D721Med (cell line): Measurements from ENCODE around the gene LYVE1.

Source experiments
- DNase-seq: peaks from one replicate; pipeline ENCODE4 v3.0.0; 2011; ENCODE audit warnings: low spot score; ENCODE audit not compliant: insufficient read length
- FAIRE-seq: peaks from 2 replicates; lab custom pipeline; 2011; peaks lifted over from hg19 to GRCh38; lab: Jason Lieb, UNC
- TF ChIP-seq, protein P1 (sequence below): IDR thresholded peaks from 2 replicates; pipeline ENCODE4 v1.5.1; 2012; ENCODE audit warnings: mild to moderate bottlenecking, control low read depth; ENCODE audit not compliant: insufficient read depth; ENCODE audit errors: missing control alignments

The LYVE1 gene, protein sequence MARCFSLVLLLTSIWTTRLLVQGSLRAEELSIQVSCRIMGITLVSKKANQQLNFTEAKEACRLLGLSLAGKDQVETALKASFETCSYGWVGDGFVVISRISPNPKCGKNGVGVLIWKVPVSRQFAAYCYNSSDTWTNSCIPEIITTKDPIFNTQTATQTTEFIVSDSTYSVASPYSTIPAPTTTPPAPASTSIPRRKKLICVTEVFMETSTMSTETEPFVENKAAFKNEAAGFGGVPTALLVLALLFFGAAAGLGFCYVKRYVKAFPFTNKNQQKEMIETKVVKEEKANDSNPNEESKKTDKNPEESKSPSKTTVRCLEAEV

DNA sequence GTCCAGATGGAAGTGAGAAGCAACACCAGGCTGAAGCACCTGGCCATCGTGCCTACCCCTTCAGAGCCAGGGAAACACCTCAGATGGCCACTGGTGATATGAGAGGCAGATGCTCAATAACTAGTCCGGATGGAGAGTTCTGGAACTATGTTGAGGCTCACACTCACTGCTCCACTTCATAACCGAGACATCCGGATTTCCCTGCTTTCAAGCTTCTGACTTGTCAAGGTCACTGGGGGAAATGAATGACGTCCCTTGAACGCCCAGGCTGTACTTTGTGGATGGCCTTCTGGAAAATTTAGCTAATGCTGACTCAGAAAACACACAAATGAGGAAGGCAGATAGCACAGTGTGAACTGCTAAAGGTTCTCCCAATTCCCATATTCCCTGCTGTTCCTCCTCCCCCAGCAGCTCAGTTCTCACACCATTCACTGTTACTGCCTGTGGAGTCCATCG lies at the start of gene LYVE1:
LYVE1 (minus strand) TSS at position 180 of the 456 bp plus-strand sequence; CDS start at position 47, 133 bp downstream.
- DNase-seq (no peak), FAIRE-seq (no peak)
- TF ChIP-seq, protein P1, sequence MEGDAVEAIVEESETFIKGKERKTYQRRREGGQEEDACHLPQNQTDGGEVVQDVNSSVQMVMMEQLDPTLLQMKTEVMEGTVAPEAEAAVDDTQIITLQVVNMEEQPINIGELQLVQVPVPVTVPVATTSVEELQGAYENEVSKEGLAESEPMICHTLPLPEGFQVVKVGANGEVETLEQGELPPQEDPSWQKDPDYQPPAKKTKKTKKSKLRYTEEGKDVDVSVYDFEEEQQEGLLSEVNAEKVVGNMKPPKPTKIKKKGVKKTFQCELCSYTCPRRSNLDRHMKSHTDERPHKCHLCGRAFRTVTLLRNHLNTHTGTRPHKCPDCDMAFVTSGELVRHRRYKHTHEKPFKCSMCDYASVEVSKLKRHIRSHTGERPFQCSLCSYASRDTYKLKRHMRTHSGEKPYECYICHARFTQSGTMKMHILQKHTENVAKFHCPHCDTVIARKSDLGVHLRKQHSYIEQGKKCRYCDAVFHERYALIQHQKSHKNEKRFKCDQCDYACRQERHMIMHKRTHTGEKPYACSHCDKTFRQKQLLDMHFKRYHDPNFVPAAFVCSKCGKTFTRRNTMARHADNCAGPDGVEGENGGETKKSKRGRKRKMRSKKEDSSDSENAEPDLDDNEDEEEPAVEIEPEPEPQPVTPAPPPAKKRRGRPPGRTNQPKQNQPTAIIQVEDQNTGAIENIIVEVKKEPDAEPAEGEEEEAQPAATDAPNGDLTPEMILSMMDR: no peak

DNA sequence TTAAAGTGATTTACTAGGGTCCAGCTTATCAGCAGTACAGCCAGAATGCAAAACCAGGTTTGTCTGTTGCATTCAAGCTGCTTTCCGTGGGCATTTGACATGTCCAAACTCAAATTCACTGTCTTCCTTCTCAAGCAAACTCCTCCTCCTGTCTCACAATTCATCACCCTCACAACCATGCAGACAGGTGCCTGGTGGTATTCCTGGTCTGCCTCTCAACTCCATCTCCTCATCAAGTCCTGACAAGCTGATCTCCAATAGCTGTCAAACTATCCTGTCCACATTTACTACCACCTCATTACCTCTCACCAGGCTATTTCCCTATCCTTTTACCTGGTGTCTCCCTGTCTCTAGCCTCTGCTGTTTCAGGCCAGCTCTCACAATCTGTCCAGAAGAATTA lies 49.1 kb upstream of the LYVE1 start:
- TF ChIP-seq, protein P1: no peak
- DNase-seq (no peak), FAIRE-seq (no peak)

DNA sequence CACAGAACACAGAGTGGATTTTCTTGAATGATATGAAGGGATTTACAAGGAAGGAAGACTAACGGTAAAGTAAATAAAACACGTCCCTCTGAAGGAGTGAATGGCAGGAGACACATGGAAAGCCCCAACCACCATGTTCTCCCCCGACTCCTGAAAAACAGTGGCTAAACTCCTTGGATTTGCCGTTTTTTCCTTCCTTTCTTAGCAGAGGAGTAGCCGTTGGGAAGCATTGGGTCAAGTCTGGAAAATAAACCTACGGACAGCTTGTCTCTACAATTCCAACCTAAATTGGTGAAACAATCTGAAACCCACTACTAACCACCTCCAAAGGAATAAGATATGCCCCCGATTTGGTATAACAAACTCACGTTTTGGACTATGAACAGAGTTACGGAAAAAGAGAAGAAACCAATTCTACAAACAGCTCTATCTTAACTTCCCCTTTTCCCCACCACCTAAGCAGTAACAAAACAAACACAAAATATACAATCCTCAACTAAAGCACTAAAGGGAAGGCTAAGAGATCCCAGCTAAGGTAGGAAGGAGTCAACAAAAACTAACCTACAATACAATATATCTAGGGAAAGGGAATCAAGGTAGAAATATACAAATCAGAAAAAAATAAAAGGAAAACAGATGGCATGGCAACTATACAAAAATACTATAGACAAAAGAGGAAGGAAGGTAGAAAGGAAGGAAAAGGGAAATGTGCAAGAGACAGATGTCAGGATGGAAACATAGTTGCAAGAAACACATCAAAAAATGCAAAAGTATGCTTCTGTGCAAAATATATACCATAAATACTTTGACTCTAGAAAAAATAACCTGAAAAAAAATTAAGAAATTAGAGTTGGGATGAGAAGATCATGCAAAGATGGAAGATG lies 43.8 kb upstream of the LYVE1 start:
- TF ChIP-seq, protein P1: no peak

DNA sequence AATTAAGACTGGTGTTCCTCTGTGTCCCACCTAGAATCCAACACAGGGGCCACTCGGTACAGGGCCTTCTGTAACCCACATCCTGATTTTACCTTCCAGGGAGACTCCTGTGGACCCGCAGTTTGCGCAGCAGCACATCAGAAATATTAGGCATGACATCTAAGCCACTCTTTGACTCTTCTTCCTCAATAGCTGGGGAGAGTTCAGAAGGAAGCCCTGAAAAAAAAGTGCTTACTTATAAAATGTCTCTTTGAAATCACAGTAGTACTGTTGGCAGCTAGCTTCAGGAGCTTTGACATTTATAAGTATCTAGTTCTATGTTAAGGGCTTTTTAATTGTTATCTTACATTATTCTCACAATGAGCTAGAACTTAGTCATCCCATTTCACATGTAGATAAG lies 41.2 kb upstream of the LYVE1 start:
- TF ChIP-seq, protein P1: no peak
- no peak for FAIRE-seq
- no peak for DNase-seq

More for the DNA sequence above, 43.8 kb upstream of the LYVE1 start:
- DNase-seq: no peak
- FAIRE-seq: no peak

DNA sequence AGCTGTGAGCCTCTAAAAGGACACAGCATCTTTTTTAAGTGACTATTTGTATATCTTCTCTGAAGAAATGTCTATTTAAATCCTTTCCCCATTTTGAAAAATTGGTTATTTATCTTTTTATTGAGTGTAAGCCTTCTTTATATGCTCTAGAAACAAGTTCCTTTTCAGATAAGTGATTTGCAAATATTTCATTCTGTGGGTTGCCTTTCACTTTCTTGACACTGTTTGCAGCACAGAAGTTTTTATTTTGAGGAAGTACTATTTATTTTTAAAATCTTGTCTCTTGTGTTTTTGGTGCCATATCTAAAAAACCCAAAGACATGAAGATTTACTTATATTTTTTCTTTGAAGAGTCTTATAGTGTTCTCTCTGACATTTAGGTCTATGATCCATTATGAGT lies 40.1 kb upstream of the LYVE1 start:
- FAIRE-seq (no peak), DNase-seq (no peak)
- TF ChIP-seq, protein P1: no peak

DNA sequence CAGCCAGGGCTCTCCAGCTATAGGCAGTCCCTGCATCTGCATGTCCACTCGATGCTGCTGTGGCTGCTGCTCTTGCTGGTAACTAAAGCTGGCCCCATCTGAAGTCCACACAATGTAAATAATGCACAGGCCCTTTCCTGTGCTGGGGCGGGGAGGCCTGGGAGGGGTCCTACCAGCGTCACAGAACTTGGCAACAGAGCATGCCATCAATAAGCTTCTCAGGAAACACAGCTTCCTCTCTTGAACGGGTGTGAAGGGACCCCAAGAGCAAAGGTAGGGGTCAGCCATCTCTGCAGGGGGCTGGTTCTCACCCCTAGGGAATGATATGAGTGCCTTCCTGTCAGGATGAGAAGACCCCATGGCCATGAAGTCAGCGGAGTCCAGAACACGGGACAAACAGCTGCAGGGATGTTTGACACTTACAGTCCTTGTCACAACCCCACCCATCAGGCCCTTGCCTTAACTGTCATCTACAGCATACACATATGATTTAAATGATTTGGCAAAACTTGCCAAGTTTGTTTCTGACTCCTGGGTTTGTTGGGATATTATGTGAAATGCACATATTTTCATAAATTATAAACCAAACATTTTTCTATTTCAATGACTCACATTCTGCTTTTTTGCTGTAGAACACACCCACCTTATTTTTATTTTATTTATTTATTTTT lies 39.1 kb upstream of the LYVE1 start:
- TF ChIP-seq, protein P1: no peak
- no peak for FAIRE-seq
- DNase-seq: no peak
